GM19438 (cell line): ENCODE results near the gene NOX3.

ENCODE experiments used
- ATAC-seq: cut with Tn5 transposase; IDR thresholded peaks from one replicate; pipeline ENCODE4 v1.9.1; 2021; ENCODE audit warnings: low read depth; ENCODE audit not compliant: unreplicated experiment

The NOX3 gene

GRCh38 chr6:155404937-155405336 lies 50.7 kb downstream of the NOX3 start:
- no peak for ATAC-seq

DNA sequence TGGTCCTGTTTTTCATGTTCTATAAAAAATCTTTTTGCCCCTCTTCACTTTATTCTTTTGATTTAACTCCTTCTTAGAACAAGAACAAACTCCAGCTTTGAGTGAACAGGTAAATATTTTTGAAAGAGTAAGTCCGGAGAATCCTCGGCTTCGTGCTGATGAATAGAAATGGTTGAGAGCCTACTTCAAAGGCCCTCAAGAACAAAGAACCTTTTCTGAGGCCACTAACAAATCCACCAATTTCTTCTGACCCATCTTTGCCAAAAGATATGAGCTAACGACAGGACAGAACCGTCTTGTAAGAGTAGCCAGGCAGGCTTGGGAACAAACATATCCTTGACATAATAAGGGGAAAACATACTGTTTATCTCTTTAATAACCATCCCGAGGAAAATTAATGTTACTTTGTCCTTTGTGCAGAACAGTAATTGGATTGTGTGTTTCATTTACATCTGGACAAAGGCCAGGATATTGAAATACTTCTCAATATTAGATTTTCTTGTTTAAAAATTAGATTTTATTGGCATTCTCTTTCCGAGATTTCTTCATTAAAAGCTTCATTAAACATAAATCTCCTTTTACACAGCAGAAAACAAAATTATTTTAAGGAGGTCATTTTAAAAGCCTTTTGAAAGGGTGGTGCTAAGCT lies 52.9 kb downstream of the NOX3 start:
- ATAC-seq, result no peak

DNA sequence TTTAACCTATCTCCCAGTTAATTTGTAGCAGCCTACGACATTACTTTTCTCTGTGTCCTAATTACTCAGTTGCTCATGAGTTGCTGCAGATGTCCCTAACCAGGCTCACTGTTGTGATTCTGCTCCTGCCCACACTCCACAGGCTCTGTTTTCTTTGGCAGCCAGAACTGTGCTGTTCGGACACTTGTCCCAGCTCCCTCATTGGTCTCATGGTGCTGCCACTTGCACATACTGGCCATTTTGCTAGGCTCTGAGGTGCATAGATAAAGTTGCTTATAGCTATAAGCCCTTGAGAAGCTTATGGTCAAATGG lies 55.0 kb downstream of the NOX3 start:
- no peak for ATAC-seq

GRCh38 chr6:155399745-155400653 lies 55.6 kb downstream of the NOX3 start:
- no peak for ATAC-seq

DNA sequence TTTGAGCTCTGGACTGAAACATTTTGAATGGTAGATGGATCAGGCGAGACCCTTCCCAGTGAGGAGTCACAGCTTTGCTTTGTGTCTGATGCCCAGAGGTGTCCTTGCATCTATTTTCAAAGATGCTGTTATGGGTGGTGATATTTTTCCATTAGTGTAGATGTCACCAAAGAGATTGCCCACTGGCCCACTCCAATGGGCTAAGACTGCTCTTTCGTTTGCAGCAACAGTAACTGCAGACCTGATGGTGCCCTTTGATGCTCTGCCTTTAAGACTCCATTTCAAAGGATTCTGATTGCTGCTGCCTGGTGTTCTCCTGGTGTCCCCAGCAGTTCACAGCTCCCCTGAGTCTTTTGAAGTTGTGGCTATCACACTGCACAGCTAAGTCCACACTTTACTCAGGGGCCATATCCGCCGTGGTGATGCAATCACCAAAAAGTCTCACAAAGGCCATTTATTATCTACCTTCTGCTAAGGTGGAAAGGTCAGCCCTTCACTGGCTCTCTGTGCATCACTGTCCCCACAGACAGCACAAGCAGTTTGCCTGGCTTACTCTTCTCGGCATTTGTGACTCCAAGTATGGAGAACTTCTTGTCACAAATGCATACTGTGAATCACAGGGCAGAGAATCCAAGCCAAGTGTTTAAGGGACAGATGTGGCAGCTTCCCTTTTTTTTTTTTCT lies 56.4 kb downstream of the NOX3 start:
- no peak for ATAC-seq

- no peak for ATAC-seq
Observed at GRCh38 chr6:155398701-155399061, 57.0 kb downstream of the NOX3 start.

- no peak for ATAC-seq
Observed at GRCh38 chr6:155398221-155398620, 57.4 kb downstream of the NOX3 start.

GRCh38 chr6:155397172-155397705 lies 58.4 kb downstream of the NOX3 start:
- no peak for ATAC-seq

DNA sequence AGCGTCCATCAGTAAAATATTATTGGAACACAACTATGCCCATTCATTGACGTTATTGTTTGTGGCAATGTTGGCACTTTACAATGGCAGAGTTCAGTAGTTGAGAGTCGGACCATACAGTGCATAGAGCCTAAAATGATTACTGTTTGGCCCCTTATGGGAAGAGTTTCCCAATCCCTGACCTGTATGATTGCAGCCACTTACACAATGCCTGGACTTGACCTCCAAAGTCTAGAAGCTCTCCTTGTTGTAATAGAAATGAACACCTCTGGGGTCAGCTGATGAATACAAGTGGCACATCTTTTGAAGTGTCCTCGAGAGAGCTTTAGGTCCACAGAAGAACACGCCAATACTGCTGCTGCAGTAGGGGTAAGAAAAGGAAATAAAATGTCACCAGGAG lies 59.0 kb downstream of the NOX3 start:
- no peak for ATAC-seq

GRCh38 chr6:155395339-155395738 lies 60.3 kb downstream of the NOX3 start:
- ATAC-seq, result no peak

DNA sequence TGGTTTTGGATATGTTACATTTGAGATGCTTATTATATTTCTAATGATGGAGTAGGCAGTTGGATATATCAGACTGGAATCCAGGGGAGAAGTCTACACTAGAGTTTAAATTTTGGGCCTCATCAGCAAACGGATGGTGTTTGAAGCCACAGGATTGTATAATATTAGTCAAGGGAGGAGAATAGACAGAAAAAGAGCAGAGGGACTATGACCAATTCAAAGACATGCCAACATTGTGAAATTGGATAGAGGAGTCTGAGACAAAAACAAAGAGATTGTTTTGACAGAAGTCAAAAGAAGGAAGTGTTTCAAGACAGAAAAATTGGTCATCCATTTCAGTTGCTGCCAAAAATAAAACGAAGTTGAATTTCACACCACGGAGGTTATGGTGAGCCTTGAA lies 66.5 kb downstream of the NOX3 start:
- ATAC-seq, result no peak

DNA sequence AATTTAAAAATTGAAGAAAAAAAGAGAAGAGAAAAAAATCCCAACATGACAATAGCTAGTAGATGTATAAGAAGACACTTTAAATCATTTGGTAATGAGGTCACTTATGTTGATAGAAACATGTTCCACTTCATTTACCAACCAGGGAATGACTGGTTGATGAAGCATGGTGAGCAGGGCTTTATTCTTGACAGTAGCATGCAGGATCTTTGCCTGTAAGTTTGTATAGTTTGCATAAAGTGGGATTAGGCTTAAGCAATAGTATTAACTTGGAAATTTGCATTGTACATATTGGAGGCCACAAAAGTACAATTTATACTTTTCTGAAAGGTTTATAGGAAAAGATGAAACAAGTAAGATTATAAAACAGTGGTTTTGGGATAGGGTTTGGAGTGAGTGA lies 67.0 kb downstream of the NOX3 start:
- ATAC-seq, result no peak

DNA sequence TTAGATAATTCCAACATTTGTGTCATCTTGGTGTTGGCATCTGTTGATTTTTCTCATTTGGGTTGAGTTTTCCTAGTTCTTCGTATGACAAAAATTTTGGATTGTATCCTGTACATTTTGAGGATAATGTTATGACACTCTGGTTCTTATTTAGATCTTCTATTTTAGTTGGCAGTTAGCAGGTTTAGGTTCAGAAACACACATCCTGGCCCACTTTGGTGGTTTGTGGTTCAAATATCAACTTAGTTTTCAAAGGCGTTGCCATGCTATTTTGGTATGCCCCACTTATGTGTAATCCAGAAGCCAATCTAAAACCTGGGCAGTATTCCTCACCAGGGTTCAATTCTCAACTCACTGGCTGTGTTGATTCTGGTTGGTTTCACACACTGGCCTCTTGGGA lies 68.2 kb downstream of the NOX3 start:
- no peak for ATAC-seq

GRCh38 chr6:155384321-155384952 lies 71.2 kb downstream of the NOX3 start:
- ATAC-seq, result no peak

DNA sequence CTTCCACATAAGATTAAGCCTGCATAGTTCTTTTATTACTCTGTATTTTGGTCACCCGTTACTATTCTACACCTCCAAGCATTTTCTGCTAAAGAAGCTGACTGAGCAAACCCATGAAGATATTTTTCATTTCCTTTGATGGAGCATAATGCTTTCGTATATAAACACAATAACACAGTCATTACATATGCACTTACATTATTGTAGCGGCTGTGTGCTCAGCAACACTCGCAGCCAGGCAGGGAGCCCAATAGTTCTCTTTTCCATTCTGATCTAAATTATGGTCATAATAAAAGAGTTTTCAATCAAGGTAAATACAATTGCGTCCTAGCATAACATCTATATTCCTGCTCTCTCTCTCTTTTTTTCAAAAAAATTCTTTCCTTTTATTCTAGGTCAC lies 71.7 kb downstream of the NOX3 start:
- ATAC-seq, result no peak

DNA sequence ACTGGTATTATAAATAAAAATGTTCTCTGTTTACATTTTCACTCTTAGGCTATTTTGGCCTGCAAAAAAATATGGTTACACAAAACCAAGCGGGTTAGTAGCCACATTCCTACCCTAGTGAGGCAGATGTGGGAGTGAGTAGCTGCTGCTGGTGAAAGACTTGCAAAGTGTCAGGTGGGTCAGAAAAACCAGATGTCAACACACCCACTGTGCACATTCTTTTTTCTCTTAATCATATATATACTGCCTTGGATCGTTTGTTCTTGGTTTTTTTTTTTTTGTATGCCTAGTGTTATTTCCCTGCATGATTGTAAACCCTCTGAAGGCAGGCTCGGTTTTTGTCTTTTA lies 73.3 kb downstream of the NOX3 start:
- ATAC-seq, result no peak

DNA sequence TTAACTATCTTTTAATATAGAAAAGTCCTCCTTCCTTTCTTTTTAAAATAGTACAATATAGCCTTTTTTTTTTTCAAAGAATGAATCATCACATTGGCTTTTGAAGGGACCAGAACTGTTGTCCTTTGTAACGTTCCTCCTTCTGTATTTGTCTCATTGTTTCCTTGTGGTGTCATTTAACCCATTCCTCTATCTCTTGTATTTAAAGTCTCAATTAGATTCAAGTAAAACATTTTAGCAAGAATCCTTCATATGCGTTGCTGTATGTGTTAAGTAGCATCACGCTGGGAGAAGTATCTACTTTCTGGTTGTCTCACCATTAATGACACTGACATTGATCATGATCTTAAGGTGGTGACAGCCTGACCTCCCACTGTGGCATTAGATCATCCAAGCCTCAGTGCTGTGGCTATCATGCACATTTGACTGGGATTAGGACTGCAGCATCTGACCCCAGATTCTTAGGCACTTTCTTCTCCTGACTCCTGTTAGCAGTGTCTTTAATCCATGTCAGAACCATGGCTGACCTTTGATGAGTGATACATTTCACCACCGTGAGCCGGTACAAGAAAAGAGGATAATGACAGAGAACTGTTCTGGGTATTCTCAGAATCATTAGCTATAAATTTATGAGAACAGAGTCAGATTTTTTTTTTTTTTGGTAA lies 73.8 kb downstream of the NOX3 start:
- no peak for ATAC-seq

- no peak for ATAC-seq
Observed at GRCh38 chr6:155380666-155381332, 74.8 kb downstream of the NOX3 start.

- no peak for ATAC-seq
Observed at GRCh38 chr6:155378724-155379123, 76.9 kb downstream of the NOX3 start.

GRCh38 chr6:155378276-155378675 lies 77.4 kb downstream of the NOX3 start:
- no peak for ATAC-seq
